ENCODE data around the gene NOD2. TPM values are rescaled to one million over a fixed set of nuclear protein-coding genes. Genes with fewer than 3 reads are reported as not detected.

NOD2 gene
- total RNA-seq, 1 donor from 2014 or later, result 0.63 TPM

DNA sequence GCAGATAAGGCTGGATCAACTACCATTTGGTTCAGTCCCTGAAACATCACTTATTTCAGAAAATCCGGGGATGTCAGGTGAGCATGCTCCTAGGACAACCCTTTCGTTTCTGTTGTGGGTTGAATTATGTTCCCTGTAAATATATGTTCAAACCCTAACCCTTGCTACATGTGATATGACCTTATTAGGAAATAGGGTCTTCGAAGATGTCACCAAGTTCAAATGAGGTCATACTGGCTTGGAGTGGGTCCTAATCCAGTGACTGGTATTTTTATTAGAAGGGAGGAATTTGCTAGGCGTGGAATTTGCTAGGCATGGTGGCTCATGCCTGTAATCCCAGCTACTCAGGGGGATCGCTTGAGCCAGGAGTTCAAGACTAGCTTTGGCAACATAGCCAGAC is 33.6 kb upstream of the NOD2 start:
- Mint-ChIP-seq H3K4me3 (no peak overlapping the region), H3K4me1 (peaks cover 10% of the 10 kb centered on the region), H3K27me3 (ENCODE audit: low read depth) (no peaks in the 10 kb centered on the region), H3K27ac (no peak overlapping the region), H3K9me3 (no peaks in the 10 kb centered on the region), H3K36me3 (no peaks in the 10 kb centered on the region)
- TF ChIP-seq, protein P1, sequence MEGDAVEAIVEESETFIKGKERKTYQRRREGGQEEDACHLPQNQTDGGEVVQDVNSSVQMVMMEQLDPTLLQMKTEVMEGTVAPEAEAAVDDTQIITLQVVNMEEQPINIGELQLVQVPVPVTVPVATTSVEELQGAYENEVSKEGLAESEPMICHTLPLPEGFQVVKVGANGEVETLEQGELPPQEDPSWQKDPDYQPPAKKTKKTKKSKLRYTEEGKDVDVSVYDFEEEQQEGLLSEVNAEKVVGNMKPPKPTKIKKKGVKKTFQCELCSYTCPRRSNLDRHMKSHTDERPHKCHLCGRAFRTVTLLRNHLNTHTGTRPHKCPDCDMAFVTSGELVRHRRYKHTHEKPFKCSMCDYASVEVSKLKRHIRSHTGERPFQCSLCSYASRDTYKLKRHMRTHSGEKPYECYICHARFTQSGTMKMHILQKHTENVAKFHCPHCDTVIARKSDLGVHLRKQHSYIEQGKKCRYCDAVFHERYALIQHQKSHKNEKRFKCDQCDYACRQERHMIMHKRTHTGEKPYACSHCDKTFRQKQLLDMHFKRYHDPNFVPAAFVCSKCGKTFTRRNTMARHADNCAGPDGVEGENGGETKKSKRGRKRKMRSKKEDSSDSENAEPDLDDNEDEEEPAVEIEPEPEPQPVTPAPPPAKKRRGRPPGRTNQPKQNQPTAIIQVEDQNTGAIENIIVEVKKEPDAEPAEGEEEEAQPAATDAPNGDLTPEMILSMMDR (IDR thresholded peaks at IDR 0.05; ENCODE audit: unreplicated experiment), result no peak
- DNase-seq (ENCODE audit: low spot score in 2 of 2, unreplicated experiment in 2 of 2), result no peak

DNA sequence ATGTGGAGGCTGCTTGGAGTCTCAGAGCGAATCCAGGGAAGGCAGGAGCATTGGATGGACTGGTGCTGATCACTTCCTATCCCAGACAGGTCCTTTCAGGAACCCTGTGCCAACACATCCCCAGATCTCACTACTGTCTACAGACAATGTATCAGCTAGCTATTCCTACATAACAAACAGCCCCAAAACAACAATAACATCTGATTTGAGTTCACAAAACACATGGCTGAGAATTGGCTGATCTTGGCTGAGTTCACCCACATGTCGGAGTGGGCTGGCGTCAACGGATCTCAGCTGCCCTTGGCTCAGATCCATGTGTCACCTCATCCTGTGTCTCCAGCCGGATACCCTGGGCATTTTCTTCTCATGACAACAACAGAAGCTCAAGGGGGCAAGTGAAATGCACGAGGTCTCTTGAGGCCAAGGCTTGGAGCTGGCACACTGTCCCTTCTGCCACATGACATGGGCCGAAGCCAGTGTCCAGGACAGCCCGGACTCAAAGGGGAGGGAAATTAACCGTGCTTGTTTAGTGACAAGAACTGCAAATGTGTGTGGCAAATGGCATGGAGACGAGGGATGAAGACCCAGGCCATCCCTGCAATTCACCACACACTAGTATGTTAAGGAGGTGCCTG is 31.0 kb upstream of the NOD2 start:
- TF ChIP-seq, protein P1 (IDR thresholded peaks at IDR 0.05; ENCODE audit: unreplicated experiment), result no peak

GRCh38 chr16:50664270-50664669 is 29.1 kb upstream of the NOD2 start:
- peaks cover 17% of the 10 kb centered on the region for H3K4me1 Mint-ChIP-seq
- no peak overlapping the region for H3K27ac Mint-ChIP-seq
- H3K9me3 Mint-ChIP-seq, result no peaks in the 10 kb centered on the region
- H3K27me3 Mint-ChIP-seq (ENCODE audit: low read depth), result no peaks in the 10 kb centered on the region
- H3K4me3 Mint-ChIP-seq, result no peak overlapping the region
- no peaks in the 10 kb centered on the region for H3K36me3 Mint-ChIP-seq
- no peak for DNase-seq (ENCODE audit: low spot score in 2 of 2, unreplicated experiment in 2 of 2)
- TF ChIP-seq, protein P1 (IDR thresholded peaks at IDR 0.05; ENCODE audit: unreplicated experiment), result no peak

More for the DNA sequence above, 31.0 kb upstream of the NOD2 start:
- H3K4me1 Mint-ChIP-seq, result peaks cover 11% of the 10 kb centered on the region
- H3K36me3 Mint-ChIP-seq, result no peaks in the 10 kb centered on the region
- no peaks in the 10 kb centered on the region for H3K9me3 Mint-ChIP-seq
- no peak overlapping the region for H3K4me3 Mint-ChIP-seq
- no peak for DNase-seq (ENCODE audit: low spot score in 2 of 2, unreplicated experiment in 2 of 2)
- no peak overlapping the region for H3K27ac Mint-ChIP-seq
- no peaks in the 10 kb centered on the region for H3K27me3 Mint-ChIP-seq (ENCODE audit: low read depth)

DNA sequence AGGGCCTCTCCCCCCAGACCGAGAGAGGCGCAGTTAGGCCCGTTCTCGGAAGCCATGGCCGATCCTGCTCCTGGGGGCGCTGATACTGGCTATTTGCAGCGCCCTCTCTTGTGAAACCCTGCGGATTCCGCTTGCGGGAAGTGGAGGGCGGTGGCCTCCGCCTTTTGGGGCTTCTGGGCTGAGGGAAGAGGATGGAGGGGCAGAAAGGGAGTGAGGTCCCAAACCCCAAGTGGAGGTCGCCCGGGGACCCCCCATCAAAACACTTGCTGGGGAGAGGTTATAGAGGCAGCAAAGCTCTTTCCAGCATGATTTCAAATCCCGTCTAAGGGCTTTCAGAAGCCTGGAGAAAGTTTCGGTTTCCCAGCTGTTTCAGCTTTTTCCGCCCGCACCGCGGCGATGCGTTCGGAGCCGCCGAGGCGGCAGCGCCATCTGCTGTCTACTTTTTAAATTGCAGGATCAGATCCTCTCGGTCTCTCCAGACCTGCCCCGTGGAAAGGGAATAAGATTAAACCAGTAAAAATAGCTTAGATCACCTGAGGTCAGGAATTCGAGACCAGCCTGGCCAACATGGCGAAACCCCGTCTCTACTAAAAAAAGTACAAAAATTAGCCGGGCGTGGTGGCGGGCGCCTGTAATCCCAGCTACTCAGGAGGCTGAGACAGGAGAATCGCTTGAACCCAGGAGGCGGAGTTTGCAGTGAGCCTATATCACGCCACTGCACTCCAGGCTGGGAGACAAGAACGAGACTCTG is 28.1 kb upstream of the NOD2 start:
- peak; percentile 58 to 95 for DNase-seq (ENCODE audit: low spot score in 2 of 2, unreplicated experiment in 2 of 2)
- peak overlapping the region; percentile 47 for H3K4me3 Mint-ChIP-seq
- peaks cover 16% of the 10 kb centered on the region for H3K4me1 Mint-ChIP-seq
- H3K27ac Mint-ChIP-seq, result no peak overlapping the region
- no peaks in the 10 kb centered on the region for H3K27me3 Mint-ChIP-seq (ENCODE audit: low read depth)
- TF ChIP-seq, protein P1 (IDR thresholded peaks at IDR 0.05; ENCODE audit: unreplicated experiment), result peak; percentile 94
- H3K9me3 Mint-ChIP-seq, result no peaks in the 10 kb centered on the region
- H3K36me3 Mint-ChIP-seq, result no peaks in the 10 kb centered on the region

DNA sequence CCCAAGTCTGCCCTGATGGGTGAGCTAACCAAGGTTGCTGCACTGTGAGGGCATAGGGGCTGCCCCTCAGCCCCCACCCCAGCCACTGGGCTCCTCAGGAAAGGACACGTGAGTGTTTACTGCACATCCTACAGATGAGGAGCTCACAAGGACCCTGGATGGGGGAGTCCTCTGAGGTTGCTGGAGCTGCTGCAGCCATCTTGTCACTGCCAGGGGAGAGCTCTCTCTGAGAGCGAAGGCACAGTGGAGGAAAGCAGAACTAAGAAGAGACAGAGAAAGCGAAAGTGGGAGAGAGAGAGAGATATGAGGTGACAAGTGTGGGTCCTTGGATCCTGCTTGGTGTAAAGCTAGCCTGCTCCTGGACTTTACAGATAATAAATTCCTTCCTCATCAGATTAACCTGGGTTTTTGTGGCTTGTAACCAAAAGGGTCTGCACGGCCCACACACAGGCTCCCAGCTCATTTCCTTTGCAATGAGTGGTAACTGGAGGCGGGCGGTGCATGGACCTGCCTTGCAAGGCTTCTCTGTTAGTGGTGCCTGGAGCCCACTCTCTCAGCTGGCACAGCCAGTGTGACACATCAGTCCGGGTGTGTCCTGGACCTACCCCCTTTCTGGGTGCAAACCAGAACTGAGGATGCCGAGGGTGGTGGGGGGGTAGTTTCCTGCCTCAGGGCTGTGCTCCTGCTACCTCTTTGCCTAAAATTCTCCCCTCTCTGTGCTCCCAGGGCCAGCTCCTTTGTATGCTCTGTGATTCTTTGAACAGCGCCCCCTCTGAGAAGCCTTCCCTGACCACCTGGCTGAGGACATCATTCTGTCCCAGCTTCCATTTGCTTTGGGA is 26.5 kb upstream of the NOD2 start:
- no peak overlapping the region for H3K4me3 Mint-ChIP-seq
- no peak overlapping the region for H3K27ac Mint-ChIP-seq
- H3K27me3 Mint-ChIP-seq (ENCODE audit: low read depth), result no peaks in the 10 kb centered on the region
- H3K36me3 Mint-ChIP-seq, result peaks cover 7% of the 10 kb centered on the region
- peaks cover 8% of the 10 kb centered on the region for H3K9me3 Mint-ChIP-seq
- no peak for DNase-seq (ENCODE audit: low spot score in 2 of 2, unreplicated experiment in 2 of 2)
- TF ChIP-seq, protein P1 (IDR thresholded peaks at IDR 0.05; ENCODE audit: unreplicated experiment), result no peak
- peaks cover 16% of the 10 kb centered on the region for H3K4me1 Mint-ChIP-seq
